ENCODE data around the gene ZNF467.

DNA sequence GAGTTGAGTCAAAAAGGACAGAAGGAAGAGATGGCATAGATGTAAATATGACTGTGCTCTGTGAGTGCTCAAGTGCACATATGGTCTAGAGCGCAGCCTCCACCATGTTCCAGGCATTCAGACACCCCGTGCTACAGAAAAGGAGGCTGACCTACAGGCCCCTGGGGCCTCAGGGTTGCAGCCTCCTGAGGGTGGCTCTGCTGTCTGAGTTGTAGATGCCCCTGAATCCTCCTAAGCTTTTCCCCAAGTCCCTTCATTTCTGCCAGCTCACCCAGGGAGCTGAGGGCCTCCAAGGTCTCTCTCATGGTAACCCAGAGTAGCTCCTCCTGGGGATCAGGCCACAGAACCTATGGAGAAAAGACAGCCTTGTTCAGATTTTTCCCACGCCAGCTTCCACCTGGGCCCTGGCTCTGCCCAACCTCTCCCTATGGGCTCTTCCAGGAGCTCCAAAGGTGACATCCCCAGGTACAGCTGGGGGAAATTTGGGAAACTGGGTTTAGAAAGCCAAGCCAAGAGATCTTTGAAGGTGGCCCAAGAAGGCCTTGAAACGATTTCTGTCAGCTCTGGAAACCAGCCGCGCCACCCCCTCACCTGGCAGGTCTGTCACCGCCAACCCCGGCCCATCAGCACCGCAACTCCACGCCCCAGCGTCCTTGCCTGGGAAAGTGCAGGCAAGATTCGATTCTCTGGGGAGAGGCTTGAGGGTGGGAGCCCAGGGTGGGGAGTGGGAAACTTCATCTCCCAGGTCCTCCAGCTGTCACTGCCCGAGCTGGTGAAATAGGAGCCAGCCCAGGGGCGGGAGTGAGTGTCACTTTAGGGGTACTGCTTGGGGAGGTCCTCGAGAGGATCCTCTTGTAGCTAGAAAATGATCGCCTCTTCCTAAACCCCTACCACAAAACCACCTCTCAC lies 2.4 kb downstream of the ZNF467 start:
- no peak for TF ChIP-seq CTCF (IDR thresholded peaks at IDR 0.05)
- no peak for TF ChIP-seq POLR2A (IDR thresholded peaks at IDR 0.05)
